GDM1 (cell line): ENCODE measurements around the gene PRMT1.

Experiments
- DNase-seq: peaks from one replicate; lab custom pipeline; 2025; lab: John Stamatoyannopoulos, UW

Gene PRMT1

DNA sequence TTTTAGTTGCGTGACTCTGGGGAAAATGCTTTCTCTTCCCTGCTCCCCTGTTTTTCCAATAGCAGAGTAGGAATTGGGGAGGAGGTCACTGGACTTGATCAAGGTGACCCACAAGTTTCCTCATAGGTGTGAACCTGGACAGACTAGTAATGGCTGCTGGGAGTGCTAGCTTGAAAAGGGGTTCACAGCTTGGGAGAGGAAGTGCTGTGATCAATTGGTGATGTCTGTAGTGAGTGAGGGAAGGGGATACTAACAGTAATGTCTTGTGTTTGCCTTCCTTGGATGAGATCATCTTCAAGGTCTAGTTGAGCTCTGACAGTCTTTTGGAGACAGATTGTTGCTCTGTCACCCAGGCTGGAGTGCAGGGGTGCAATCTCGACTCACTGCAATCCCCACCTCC, 9.6 kb upstream of the PRMT1 start:
- DNase-seq, result no peak

GRCh38 chr19:49669516-49669915, 7.6 kb upstream of the PRMT1 start:
- DNase-seq, result no peak

DNA sequence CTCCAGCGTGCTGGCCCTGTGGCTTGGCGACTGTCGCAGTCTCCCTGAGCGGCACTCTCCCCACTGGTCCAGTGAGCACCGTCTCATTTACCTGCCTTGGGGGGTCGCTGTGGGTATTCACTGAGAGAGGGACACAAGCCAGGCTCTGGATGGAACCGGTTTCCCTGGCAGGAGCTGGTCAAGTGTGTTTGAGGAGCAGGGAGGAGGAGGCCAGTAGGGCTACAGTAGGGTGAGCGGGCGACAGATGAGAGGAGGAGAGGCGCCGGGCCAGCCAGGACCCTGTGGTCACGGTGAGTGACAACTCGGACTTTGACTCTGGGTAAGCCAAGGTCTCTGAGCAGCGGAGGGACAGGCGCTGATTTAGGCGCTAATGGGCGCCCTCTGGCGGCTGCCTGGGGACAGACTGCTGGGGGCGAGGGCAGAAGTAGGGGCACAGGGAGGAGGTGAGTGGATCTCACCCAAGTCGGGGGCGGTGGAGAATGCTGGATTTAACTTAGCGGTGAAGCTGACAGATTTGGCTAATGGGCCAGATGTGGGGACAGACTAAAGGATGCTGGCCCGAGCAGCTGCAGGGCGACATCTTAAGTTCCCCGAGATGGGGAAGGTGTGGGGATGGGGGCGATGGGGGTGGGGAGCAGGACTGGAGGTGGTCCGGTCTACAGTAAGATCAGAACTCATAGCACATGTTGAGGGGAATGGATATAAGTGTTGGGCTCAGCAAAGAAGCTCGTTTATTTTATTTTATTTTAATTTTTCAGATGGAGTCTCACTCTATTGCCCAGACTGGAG, 4.7 kb upstream of the PRMT1 start:
- peak; percentile 41 for DNase-seq

GRCh38 chr19:49676136-49676783, 811 bp upstream of the PRMT1 start:
- DNase-seq, result no peak

DNA sequence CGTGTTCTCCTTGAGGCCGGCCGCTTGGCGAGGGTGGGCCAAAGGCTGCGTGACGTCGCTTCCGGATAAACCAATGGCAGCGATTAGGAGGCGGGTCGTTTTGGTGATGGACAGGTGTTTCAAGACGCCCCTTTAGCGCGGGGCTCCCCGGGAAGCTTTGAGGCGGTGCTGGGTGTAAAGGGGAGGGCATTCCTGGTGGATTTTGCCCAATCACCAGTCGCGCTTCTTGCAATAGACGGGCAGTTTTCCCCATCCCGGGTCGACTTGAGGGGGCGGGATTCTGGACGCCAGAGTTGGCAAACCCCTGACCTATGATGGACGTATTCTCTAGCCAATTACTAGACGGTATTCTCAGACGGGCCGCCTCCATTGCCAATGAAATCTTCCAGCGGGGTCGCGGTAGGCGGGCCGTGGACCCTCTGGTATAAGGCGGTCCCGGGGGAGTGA, 264 bp upstream of the PRMT1 start:
- peak; percentile 100 for DNase-seq

- peak; percentile 33 for DNase-seq
Observed at GRCh38 chr19:49677901-49678674, 1.0 kb downstream of the PRMT1 start.

GRCh38 chr19:49678985-49679770, 2.1 kb downstream of the PRMT1 start:
- DNase-seq, result no peak

- no peak for DNase-seq
Observed at GRCh38 chr19:49679771-49680413, 2.8 kb downstream of the PRMT1 start.

DNA sequence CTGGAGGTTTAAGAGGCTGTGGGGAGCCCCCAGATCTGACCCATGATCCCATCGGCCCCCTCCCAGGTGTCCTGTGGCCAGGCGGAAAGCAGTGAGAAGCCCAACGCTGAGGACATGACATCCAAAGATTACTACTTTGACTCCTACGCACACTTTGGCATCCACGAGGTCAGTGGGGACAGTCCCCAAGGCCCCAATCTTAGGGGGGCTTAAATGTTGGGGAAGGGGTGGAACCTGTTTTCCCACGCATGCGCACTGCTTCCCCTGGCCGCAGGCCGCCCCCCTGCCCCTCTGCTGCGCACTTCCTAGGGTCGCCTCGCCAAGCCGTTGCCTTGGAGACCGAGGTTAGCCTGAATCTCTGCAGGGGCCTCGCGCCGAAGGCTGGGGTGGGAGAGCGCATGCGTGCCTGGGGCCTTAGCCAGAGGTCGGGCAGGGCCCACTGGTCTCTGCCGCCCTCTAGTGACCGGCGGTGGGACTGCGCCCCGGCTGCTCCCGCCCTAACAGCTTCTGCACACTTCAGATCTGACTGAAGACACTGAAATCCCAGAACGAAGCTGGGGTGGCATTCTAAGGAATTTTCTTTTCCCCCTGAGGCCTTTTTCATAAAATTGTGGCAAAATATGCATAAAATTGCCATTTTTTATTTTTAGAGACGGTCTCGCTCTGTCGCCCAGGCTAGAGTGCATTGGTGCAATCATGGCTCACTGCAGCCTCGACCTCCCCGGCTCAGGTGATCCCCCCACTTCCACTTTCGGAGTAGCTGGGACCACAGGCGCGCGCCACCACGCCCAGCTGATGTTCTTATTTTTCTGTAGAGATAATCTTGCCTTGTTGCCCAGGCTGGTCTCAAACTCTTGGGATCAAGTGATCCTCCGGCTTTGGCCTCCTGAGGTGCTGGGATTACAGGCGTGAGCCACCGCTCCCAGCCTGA, 3.6 kb downstream of the PRMT1 start:
- DNase-seq, result peak; percentile 75

- DNase-seq, result no peak
Observed at GRCh38 chr19:49681830-49682229, 4.8 kb downstream of the PRMT1 start.

- no peak for DNase-seq
Observed at GRCh38 chr19:49682274-49682673, 5.2 kb downstream of the PRMT1 start.

- DNase-seq, result no peak
Observed at GRCh38 chr19:49683814-49684250, 6.8 kb downstream of the PRMT1 start.

GRCh38 chr19:49684251-49684982, 7.3 kb downstream of the PRMT1 start:
- DNase-seq, result no peak

- DNase-seq, result no peak
Observed at GRCh38 chr19:49684983-49685553, 8.0 kb downstream of the PRMT1 start.

DNA sequence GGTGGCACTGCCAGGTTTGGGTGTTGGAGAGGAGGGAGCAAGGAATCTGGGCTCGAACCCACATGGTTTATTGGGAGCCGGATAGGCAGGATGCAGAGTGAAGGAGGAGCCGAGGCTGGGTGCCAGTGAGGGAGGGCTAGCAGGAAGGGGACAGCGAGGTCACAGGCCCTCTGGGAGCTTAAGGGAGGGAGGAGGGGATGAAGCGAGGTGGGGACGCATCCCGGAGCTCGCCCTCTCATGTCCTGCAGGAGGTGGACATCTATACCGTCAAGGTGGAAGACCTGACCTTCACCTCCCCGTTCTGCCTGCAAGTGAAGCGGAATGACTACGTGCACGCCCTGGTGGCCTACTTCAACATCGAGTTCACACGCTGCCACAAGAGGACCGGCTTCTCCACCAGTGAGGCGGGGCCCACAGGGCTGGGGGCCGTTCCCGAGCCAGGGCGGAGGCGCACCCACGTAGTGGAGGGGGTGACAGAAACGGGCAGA, 8.8 kb downstream of the PRMT1 start:
- no peak for DNase-seq

- no peak for DNase-seq
Observed at GRCh38 chr19:49686503-49687088, 9.5 kb downstream of the PRMT1 start.

DNA sequence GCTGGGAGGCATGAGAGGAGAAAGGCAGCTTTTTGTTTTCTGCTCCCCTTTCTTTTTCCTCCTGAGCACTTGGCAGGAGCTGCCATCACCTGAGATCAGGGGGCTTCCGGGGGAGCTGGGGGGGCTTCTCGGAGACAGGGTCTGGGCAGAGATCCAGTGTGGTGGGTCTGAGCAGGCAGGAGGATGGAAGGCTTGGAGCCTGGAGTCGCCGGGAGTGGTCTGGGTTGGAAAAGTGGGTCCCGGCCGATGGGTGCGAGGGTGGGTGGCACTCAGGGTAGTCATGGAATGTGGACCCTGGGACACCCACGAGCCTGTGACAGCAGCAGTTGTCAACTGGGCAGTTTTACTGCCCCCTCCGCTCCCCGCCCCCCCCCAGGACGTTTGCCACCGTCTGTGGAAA, 10.1 kb downstream of the PRMT1 start:
- DNase-seq, result no peak

DNA sequence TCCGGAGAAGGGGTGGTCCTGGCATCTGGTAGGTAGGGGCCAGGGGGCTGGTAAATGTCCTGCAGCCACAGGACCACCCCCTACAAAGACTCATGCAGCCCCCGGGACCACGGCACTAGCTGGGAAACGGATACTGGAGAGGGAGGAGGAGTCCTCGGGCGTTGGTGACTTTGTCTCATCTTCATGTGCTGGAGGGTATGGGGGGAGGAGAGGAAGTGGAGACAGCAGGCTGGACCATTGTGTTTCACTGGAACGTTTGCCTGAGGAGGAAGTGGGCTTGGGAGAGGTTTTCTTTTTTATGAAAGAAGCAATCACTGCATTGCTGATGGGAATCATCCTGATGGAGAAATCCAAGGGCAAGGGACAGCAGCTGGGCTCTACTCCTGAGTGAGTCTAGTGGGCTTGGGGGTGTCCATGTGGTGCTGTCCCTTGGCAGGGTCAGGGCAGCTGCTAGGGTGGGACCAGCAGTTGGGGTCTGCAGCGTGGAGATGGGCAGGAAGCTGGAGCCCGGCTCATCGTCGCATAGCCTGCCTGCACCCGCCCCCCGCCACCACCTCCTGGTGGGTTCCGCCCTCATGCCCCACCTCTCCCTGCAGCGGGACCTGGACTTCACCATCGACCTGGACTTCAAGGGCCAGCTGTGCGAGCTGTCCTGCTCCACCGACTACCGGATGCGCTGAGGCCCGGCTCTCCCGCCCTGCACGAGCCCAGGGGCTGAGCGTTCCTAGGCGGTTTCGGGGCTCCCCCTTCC, 10.7 kb downstream of the PRMT1 start:
- DNase-seq, result no peak
